DND-41 (cell line): ENCODE results near the gene RNF111.

ENCODE experiments used
- ATAC-seq: fragments of 200-7000 bp; cut with Tn5 transposase; 3 replicates; pipeline ENCODE4 v1.9.1; 2021; ENCODE audit warnings: low read depth; ENCODE audit not compliant: insufficient read depth
- DNase-seq: peaks from one replicate; pipeline ENCODE4 v3.0.0-alpha.2; 2020
- H2AFZ ChIP-seq: 2 replicates; pipeline ENCODE4 v1.6.0; 2012; ENCODE audit warnings: low read depth, low read length
- H3K27ac ChIP-seq: 2 replicates; pipeline ENCODE4 v1.5.1; 2012; ENCODE audit warnings: low read length, inconsistent platforms
- H3K27me3 ChIP-seq: fragments of 200-600 bp; sonication (generic); 2 replicates; pipeline ENCODE4 v1.6.0; 2012; ENCODE audit warnings: low read length, mild to moderate bottlenecking, inconsistent platforms; ENCODE audit not compliant: insufficient read depth, poor library complexity
- H3K36me3 ChIP-seq: 2 replicates; pipeline ENCODE4 v1.5.1; 2012; ENCODE audit warnings: low read length, inconsistent platforms; ENCODE audit not compliant: insufficient read depth
- H3K4me1 ChIP-seq: 2 replicates; pipeline ENCODE4 v1.5.1; 2012; ENCODE audit warnings: mild to moderate bottlenecking, low read length; ENCODE audit not compliant: insufficient read depth
- H3K4me2 ChIP-seq: 2 replicates; pipeline ENCODE4 v1.6.0; 2012; ENCODE audit warnings: mild to moderate bottlenecking, moderate library complexity, low read length, inconsistent platforms; ENCODE audit not compliant: insufficient read depth
- H3K4me3 ChIP-seq, 2 experiments: fragments of 200-600 bp in 1 of 2; shearing (Covaris generic) in 1 of 2; 2 replicates each; pipeline ENCODE4 v1.5.1; 2012 to 2016; ENCODE audit warnings: inconsistent platforms in 2 of 2, low read length in 2 of 2, mild to moderate bottlenecking in 2 of 2, low read depth in 1 of 2, moderate library complexity in 1 of 2
- H3K79me2 ChIP-seq: 2 replicates; pipeline ENCODE4 v1.6.0; 2012; ENCODE audit warnings: low read length, inconsistent platforms; ENCODE audit not compliant: insufficient read depth
- H3K9ac ChIP-seq: 2 replicates; pipeline ENCODE4 v1.6.0; 2012; ENCODE audit warnings: low read depth, mild to moderate bottlenecking, inconsistent platforms, low read length, moderate library complexity
- H3K9me3 ChIP-seq: 2 replicates; pipeline ENCODE4 v1.5.1; 2012; ENCODE audit warnings: low read length, moderate library complexity, mild to moderate bottlenecking, inconsistent platforms; ENCODE audit not compliant: insufficient read depth, severe bottlenecking
- H4K20me1 ChIP-seq: 2 replicates; pipeline ENCODE4 v1.6.0; 2012; ENCODE audit warnings: low read length; ENCODE audit not compliant: insufficient read depth
- CTCF ChIP-seq: IDR thresholded peaks from 2 replicates; pipeline ENCODE4 v1.5.1; 2012; ENCODE audit warnings: borderline replicate concordance, low read length, moderate library complexity, mild to moderate bottlenecking; ENCODE audit not compliant: poor library complexity, severe bottlenecking; ENCODE audit errors: extremely low read depth
- EZH2 ChIP-seq: IDR thresholded peaks from 3 replicates; pipeline ENCODE4 v1.6.1; 2012; ENCODE audit warnings: borderline replicate concordance, low read depth, mild to moderate bottlenecking, moderate library complexity, low read length, inconsistent platforms; ENCODE audit not compliant: severe bottlenecking

Gene RNF111

GRCh38 chr15:59053482-59053881, 66.0 kb downstream of the RNF111 start:
- DNase-seq: no peak
- H3K27me3 ChIP-seq: no peaks in the 10 kb centered on the region
- no peak overlapping the region for H3K4me2 ChIP-seq
- H3K79me2 ChIP-seq: peaks cover 21% of the 10 kb centered on the region
- H3K36me3 ChIP-seq: peaks cover 56% of the 10 kb centered on the region
- no peaks in the 10 kb centered on the region for H3K9me3 ChIP-seq
- no peak for ATAC-seq
- H3K9ac ChIP-seq: no peak overlapping the region
- no peak for TF ChIP-seq EZH2
- TF ChIP-seq CTCF: no peak
- H3K4me1 ChIP-seq: no peaks in the 10 kb centered on the region
- H4K20me1 ChIP-seq: no peaks in the 10 kb centered on the region; the same call in 1 of the 2 replicates
- no peak overlapping the region for H2AFZ ChIP-seq
- H3K4me3 ChIP-seq: no peak overlapping the region
- no peak overlapping the region for H3K27ac ChIP-seq

- peaks cover 2% of the 10 kb centered on the region; the same call in 1 of the 2 replicates for H3K79me2 ChIP-seq
- no peaks in the 10 kb centered on the region for H3K27me3 ChIP-seq
- H3K4me2 ChIP-seq: no peak overlapping the region
- H3K36me3 ChIP-seq: peaks cover 92% of the 10 kb centered on the region
- no peaks in the 10 kb centered on the region; the same call in 1 of the 2 replicates for H4K20me1 ChIP-seq
- H3K4me3 ChIP-seq: no peak overlapping the region
- no peak overlapping the region for H3K27ac ChIP-seq
- no peak overlapping the region for H3K9ac ChIP-seq
- TF ChIP-seq EZH2 (no peak), CTCF (no peak)
- no peak overlapping the region for H2AFZ ChIP-seq
- no peak for ATAC-seq
- no peaks in the 10 kb centered on the region for H3K9me3 ChIP-seq
- DNase-seq: no peak
- no peaks in the 10 kb centered on the region for H3K4me1 ChIP-seq
Measured at GRCh38 chr15:59059076-59059597, 71.7 kb downstream of the RNF111 start.

GRCh38 chr15:59060348-59060747, 72.9 kb downstream of the RNF111 start:
- ATAC-seq (no peak), DNase-seq (no peak)
- Histone ChIP-seq H3K79me2 (peaks cover 2% of the 10 kb centered on the region; the same call in 1 of the 2 replicates), H3K27ac (no peak overlapping the region), H3K4me3 (no peak overlapping the region), H3K4me1 (no peaks in the 10 kb centered on the region), H4K20me1 (no peaks in the 10 kb centered on the region; the same call in 1 of the 2 replicates), H3K9ac (no peak overlapping the region), H3K9me3 (no peaks in the 10 kb centered on the region), H3K36me3 (peaks cover 88% of the 10 kb centered on the region), H2AFZ (no peak overlapping the region), H3K4me2 (no peak overlapping the region), H3K27me3 (no peaks in the 10 kb centered on the region)
- no peak for TF ChIP-seq CTCF
- TF ChIP-seq EZH2: no peak
